DMS 273 treated with DMSO at 0.1 percent for 48 hours (cell line): ENCODE measurements around the gene CCDC33.

Experiments
- DNase-seq: peaks from one replicate; lab custom pipeline; 2025; lab: John Stamatoyannopoulos, UW

Gene CCDC33

DNA sequence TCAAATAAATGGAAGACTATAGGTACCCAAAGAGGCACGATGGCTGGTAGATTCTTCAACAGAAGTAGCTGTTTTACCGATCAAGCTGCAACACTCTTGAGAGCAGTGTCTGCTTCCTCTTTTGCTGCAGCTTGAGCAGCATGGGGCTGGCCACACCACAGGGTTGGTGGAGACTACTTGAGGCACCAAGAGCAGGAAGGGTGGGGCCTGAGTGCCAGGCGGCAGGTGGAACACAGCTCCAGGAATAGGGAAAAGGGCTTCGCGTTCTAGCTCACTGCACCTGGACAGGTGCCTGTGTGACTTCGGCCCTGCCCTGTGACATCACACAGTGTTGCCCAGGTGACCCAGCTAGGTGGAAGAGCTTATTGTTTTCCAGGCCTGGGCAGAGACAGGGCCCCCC is at the start of gene CCDC33:
CCDC33 (plus strand) TSS at position 365 of the 400 bp plus-strand sequence. CDS start 394 bp downstream, outside the sequence.
- DNase-seq: no peak

- DNase-seq: no peak
Measured at GRCh38 chr15:74188216-74188615, 47.9 kb upstream of the CCDC33 start.

GRCh38 chr15:74191798-74192197 is 44.3 kb upstream of the CCDC33 start:
- DNase-seq: no peak

GRCh38 chr15:74192751-74193150 is 43.4 kb upstream of the CCDC33 start:
- DNase-seq: no peak

GRCh38 chr15:74193299-74193718 is 42.8 kb upstream of the CCDC33 start:
- DNase-seq: no peak

- DNase-seq: no peak
Measured at GRCh38 chr15:74193905-74194304, 42.2 kb upstream of the CCDC33 start.

DNA sequence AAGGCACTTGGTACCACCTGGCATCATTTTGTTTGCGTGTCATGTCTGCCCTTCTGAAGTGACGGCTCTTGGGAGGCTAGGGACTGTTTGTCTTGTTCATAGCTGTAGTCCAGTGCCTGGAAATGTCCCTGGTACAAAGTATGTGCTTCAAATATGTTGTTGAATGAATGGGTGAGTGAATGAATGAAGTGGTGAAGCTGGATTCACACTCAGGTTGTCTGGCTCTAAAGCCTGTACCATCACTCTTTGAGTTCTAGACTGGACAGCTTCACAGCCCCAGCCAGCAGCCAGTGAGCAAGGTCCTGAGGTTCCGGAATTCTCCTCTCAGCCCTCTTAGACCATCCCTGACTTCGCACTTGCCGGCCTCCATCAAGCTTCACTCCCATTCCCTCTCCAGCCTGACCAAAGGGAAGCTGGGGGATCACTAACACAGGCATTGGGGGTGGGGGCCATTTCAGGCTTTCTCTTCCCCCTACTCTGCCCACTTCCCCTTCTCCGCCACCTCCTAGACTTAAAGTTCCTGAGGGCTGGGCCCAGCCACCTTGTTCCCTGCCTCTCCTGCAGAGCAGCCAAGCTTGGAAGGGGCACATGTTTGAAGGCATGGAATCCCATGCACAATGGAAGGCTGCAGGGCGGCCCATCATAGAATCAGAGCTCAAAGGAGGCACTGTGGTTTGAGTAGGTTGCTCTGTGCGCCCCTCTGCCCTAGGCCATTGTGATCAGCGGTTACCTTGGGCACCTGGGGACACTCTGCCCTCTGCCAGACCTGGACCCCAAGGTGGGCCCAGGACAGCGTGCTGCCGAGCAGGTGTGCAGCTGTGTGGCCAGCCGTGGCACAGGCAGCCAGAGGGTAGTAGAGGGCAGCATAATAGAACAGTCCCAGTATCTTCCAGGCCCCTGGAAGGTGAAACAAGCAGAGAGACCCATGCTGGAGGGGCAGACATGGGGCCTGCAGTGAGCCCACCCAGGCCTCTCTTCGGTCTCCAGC is 41.3 kb upstream of the CCDC33 start:
- DNase-seq: no peak

GRCh38 chr15:74196175-74196574 is 40.0 kb upstream of the CCDC33 start:
- no peak for DNase-seq

- no peak for DNase-seq
Measured at GRCh38 chr15:74197176-74197965, 38.8 kb upstream of the CCDC33 start.

GRCh38 chr15:74199297-74199652 is 36.9 kb upstream of the CCDC33 start:
- no peak for DNase-seq

GRCh38 chr15:74200412-74200815 is 35.7 kb upstream of the CCDC33 start:
- DNase-seq: no peak

DNA sequence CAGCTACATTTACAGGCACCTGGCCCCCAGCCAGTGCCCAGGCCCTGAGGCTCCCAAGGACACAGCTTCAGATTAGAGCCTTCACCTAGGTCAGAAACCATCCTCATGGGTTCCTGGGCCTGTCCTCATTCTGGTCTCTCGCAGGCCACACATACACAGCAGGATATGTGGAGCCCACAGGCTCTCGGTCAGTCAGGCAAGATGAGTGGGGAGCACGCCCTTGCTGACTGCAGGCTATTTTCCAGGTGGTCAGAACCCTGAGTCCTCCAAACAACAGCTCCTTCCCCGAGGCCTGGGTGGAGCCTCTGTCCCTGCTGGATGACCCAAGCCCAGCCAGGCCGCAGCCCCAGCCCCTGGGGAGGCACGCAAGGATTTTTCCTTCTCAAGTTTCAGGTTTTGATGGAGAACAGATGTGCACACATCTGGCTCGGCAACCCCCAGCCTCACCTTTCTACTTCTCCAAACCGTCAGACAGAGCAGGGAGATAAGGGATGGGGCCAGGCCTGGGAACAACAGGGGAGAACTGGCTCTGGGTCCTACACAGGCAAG is 35.2 kb upstream of the CCDC33 start:
- DNase-seq: no peak

DNA sequence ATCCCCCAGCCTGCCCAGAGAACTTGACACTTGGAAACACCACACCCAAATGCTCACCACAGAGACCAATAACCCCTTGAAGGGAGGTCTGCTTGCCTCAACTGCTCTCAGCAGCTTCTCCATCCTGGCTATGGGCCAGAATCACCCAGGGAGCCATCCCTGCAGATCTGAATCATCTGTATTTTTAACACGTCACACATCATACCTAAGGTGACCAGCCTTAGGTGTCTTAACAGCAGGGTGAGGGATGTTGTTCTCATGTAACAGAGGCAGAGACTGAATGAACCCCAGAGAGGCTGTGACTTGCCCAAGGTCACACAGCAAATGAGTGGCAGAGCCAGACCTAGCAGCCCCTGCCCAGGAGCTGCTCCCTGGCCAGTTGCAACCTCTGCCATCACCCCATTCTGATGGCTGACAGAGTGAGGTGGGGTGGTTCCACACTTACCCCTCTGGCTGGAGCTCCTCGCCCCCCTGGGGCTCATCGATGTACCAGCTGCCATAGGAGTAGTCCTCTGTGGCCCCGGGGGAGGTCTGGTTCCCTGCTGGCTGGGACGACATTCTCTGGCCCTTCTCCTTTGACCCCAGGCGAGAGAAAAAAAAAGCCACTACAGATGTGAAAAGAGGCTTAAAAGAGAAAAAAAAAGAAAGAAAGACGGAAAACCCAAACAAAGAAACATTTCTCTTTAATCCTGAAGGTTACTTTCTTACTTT is 34.3 kb upstream of the CCDC33 start:
- no peak for DNase-seq

- DNase-seq: no peak
Measured at GRCh38 chr15:74202452-74203401, 33.4 kb upstream of the CCDC33 start, which contains the start of gene STRA6. Gene STRA6, minus strand, starts transcription at chr15:74202787. Its CDS starts 520 bp downstream, at chr15:74202267.

DNA sequence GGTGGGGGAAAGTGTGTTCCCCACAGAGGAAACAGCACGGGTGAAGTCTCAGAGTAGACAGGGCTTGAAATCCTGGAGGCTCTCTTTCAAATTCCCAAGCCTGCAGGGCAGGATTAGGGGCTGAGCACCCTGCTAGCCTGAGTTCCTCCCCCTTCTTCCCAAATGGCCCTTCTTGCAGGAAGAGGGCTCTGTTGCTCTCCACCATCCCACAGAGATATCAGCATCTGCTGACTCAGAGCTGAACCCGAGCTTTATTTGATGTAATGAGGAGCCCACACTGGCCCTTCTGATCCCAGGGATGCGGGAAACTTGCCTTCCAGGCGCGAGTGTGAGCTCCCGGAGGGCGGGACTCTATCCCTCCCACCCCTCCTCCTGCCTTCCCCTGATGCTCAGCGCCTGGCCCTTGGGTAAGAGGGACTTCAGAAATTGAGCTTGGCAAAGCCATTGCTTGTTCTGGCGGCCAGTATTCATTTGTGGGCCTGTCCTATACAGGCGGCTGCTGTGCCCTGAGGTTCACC is 32.2 kb upstream of the CCDC33 start:
- DNase-seq: no peak

DNA sequence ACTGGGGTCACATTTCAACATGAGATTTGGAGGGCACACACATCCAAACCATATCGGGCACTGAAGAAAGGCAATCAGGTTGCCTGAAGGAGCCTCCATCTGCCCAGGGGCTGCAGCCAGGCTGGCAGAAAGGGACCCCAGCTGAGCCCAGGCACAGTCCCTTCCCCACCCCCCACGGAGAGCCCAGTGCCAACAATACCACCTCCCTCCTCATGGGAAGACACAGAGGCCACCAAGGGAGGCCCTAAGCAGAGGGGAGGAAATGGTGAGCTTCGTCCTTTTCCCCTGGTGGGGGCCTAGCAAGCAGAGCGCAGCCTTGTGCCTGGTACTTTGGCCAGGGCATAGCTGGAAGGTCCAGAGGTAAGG is 30.6 kb upstream of the CCDC33 start:
- DNase-seq: no peak

- peak; percentile 59 for DNase-seq
Measured at GRCh38 chr15:74206801-74207281, 29.3 kb upstream of the CCDC33 start.

- DNase-seq: no peak
Measured at GRCh38 chr15:74207652-74208440, 28.3 kb upstream of the CCDC33 start.

DNA sequence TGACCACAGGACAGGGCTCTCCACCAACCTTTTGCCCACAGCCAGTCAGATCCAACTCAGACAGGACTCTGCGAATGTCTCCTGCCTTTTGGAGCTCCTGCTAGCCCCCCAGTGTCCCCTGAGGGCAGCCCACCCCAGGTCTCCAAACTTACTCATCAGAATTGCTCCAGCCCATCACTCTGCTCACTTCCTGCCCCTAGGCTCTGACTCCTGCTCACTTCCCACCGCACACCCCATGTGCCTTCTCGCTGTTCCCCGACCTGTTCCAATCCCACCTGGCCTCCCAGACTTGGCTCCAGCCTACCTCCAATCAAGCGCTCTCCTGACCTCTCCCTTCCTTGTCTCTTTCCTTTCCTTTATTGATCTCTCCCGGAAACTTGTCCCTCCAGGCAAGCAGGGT is 27.6 kb upstream of the CCDC33 start:
- no peak for DNase-seq
